Measurements from ENCODE around the gene PLCL2. TPM values are rescaled to one million over a fixed set of nuclear protein-coding genes. Genes with fewer than 3 reads are reported as not detected.

PLCL2 gene
- total RNA-seq: 10.6 and 11.1 TPM in 2 replicates

GRCh38 chr3:16884748-16885592 lies at the start of gene PLCL2:
PLCL2 (plus strand) TSS chr3:16884955; CDS start chr3:16885040, 85 bp downstream.

Measured in uterine smooth muscle cell (primary cell).